Astrocyte of the cerebellum (primary cell): Measurements from ENCODE around the gene CNPY2.
"Not testable (repeated sequence)": the region's sequence is repeated elsewhere in the genome, so short reads cannot be mapped to it uniquely, and the experiment has no call there.

Experiments
- DNase-seq: peaks from one replicate; pipeline ENCODE4 v3.0.0-alpha.2; 2011; ENCODE audit warnings: low read depth
- H3K4me3 ChIP-seq: 2 replicates; pipeline ENCODE4 v1.5.1; 2011; ENCODE audit warnings: mild to moderate bottlenecking, low read depth, low read length, moderate library complexity
- in situ Hi-C: cut with HindIII; loops from 2 replicates; pipeline ENCODE4 v1.10.0; 2017; ENCODE audit warnings: low sequenced_read_pairs
- TF ChIP-seq, protein P1 (sequence below): IDR thresholded peaks from 2 replicates; pipeline ENCODE4 v1.5.1; 2012; ENCODE audit warnings: low read length, low read depth, moderate library complexity, mild to moderate bottlenecking; ENCODE audit errors: missing control alignments

Gene CNPY2

DNA sequence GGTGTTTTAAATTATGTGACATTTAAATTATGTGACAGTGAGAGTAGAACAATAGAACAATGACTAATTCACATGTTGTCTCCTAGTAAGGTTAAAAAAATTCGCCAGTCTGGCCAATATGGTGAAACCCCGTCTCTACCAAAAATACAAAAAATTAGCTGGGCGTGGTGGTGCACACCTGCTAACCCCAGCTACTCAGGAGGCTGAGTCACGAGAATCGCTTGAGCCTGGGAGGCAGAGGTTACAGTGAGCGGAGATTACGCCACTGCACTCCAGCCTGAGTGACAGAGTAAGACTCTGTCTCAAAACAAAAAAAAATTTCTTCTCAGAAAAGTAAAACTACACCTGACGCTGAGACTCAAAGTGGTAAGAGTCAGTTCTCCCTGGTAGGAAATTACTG, 18.4 kb downstream of the CNPY2 start:
- TF ChIP-seq, protein P1, sequence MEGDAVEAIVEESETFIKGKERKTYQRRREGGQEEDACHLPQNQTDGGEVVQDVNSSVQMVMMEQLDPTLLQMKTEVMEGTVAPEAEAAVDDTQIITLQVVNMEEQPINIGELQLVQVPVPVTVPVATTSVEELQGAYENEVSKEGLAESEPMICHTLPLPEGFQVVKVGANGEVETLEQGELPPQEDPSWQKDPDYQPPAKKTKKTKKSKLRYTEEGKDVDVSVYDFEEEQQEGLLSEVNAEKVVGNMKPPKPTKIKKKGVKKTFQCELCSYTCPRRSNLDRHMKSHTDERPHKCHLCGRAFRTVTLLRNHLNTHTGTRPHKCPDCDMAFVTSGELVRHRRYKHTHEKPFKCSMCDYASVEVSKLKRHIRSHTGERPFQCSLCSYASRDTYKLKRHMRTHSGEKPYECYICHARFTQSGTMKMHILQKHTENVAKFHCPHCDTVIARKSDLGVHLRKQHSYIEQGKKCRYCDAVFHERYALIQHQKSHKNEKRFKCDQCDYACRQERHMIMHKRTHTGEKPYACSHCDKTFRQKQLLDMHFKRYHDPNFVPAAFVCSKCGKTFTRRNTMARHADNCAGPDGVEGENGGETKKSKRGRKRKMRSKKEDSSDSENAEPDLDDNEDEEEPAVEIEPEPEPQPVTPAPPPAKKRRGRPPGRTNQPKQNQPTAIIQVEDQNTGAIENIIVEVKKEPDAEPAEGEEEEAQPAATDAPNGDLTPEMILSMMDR: no peak
- in situ Hi-C loops: no loop called here
- no peak for DNase-seq
- no peak overlapping the region for H3K4me3 ChIP-seq

DNA sequence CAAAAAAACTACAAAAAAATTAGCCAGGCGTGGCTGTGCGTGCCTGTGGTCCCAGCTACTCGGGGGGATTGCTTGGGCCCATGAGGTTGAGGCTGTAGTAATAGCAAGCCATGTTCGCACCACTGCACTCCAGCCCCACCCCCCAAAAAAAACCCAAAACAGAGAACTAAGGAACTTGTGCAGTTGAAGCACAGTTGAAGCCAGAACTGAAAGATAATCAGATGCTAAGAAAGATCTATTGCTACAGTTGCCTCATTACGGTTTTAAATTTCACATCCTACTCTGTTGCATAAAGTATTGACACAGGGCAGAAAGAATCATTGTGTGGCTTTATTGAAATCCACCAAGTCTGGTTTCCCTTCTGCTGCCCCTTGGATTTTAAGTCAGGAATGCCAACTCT, 19.5 kb downstream of the CNPY2 start:
- H3K4me3 ChIP-seq: no peak overlapping the region
- TF ChIP-seq, protein P1: no peak
- in situ Hi-C loops: no loop called here
- no peak for DNase-seq

DNA sequence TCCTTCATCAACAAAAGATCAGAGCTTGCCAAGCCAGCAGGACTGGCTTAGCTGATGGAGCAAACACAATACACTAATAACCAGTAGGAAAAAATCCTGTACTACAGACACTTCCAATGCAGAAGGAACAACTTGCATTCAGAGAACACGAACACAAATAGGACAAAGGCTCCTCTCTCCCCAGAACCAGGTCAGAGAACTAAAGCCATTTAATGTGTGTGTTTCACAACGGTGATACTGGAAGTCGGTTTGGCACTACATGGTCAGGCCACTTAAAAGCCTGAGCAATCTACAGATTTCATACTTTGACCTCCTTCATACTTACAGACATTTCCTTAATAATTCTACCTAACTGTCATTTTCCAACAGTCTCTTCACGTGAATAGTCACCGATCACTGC, 22.0 kb downstream of the CNPY2 start:
- TF ChIP-seq, protein P1: no peak
- H3K4me3 ChIP-seq: no peak overlapping the region
- DNase-seq: no peak
- in situ Hi-C loops: no loop called here

DNA sequence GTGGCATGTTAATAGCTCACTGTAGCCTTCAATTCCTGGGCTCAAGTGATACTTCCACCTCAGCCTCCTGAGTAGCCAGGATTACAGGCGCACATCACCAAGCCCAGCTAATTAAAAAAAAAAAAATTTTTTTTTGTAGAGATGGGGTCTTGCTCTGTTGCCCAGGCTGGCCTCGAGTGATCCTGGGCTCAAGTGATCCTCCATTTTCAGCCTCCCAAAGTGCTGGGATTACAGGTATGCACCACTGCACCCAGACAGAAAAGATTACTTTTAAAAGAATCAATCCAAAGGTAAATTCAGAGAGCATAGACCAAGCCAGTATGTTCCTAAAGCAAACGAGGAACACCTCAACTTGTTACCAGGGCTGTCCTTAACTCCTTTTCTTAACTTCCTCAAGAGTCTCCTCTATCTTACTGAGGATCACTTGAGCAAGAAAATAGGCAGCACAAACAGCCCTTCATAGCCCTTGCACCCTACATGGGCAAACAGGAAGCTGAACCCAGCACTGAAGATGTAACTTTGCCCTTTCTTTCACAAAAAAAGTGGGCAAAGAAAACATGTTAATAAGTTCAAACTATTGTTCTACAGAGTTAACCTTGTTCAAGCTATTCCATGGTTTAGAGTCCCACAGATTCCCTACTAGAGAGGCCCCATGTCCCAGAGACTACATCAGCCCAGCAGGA, 26.9 kb downstream of the CNPY2 start:
- no peak for DNase-seq
- in situ Hi-C loops: no loop called here
- TF ChIP-seq, protein P1: no peak
- H3K4me3 ChIP-seq: no peak overlapping the region

DNA sequence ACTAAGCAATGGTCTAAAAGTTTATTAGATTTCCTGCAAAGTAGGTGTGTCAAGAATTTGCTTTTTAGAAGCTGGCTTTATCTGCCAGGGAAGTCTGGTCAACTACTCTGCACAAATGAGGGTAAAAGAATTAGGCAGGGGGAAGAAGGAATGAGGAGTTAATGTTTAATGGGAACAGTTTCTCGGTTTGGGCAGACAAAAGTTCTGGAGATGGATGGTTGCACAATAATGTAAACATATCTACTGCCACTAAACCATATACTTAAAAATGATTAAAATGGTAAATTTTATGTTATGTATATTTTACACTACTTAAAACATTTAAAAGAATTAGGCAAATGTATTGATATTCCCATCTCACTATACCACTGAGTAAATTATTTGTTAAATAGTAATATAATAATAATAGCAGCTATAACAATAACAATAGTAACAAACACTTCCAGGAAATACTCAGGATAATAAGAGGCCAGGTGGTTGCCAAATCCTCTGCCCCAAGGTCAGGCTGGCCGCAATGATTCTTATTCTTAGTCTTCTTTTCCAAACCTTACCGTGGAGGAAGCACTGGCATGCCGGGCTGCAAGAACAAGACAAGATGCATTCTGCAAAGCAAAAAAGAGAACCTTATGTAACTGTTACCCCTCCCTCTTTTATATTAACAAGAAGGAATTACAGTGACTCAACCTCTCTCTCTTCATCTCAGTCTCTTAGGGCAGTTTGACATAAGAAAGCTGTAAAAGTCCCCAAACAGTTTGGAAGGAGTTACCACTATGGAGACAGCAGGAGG, 29.6 kb downstream of the CNPY2 start:
- TF ChIP-seq, protein P1: no peak
- DNase-seq: no peak
- no peak overlapping the region for H3K4me3 ChIP-seq
- in situ Hi-C loops: no loop called here

DNA sequence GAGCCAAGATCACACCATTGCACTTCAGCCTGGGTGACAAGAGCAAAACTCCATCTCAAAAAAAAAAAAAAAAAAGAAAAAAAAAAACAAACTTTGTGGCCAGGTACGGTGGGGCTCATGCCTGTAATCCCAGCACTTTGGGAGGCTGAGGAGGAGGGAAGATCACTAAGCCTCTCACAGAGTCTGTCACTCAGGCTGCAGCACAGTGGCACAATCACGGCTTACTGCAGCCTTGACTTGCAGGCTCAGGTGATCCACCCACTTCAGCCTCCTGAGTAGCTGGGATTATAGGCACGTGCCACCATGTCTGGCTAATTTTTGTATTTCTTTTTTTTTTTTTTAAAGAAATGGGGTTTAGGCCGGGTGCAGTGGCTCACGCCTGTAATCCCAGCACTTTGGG, 31.5 kb downstream of the CNPY2 start:
- in situ Hi-C loops, DNase-seq, H3K4me3 ChIP-seq: not testable (repeated sequence)

DNA sequence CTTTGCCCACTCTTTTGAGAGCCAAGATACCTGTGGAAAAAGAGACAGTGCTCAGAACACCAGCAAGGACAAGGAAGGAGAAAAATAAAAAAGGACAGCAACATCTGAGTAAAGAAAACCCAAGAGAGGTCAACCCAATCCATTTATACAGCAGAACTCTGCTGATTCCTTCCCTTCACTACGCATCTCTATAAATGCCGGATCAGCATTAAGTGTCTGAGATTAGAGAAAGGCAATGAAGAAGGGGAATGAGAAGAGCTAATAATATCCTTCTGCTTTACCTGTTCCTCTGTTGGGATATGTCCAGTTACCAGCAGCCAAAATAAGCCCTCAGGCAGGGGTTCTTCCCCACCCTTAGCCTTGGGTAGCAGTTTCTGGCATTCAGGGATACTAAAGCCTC, 33.2 kb downstream of the CNPY2 start:
- TF ChIP-seq, protein P1: no peak
- in situ Hi-C loops: no loop called here
- DNase-seq: no peak
- H3K4me3 ChIP-seq: no peak overlapping the region
